ENCODE results near the gene ACTR8.

The ACTR8 gene

DNA sequence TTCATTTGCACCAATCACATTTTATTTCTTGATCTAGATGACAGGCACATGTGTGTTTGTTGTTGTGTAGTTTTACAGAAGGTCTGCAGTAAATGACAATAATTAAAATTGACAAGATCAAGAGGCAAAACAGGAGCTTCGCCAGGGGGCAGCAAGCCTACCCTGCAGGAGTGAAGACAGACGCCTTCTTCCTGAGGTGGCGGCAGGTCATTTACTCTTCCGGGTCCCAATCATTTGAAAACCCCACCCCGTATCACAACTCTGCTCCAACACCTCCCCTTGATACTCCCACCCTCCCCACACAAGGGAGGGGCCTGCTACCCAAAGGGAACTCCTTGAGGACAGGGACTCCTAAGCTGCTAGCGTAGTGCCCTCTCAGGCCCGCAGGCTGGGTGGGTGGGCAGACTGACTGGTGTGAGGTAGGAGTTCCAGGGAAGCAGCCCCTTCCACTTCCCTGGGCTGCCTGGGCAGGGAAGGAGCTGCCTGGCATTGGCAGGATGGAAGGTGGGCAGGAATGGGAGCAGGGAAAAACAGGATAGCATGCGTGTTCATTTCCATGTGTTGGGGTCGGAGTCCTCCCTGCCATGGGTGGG lies 48.8 kb downstream of the ACTR8 start:
- no peak for DNase-seq

- no peak for DNase-seq
Observed at GRCh38 chr3:53830944-53831343, 51.0 kb downstream of the ACTR8 start.

DNA sequence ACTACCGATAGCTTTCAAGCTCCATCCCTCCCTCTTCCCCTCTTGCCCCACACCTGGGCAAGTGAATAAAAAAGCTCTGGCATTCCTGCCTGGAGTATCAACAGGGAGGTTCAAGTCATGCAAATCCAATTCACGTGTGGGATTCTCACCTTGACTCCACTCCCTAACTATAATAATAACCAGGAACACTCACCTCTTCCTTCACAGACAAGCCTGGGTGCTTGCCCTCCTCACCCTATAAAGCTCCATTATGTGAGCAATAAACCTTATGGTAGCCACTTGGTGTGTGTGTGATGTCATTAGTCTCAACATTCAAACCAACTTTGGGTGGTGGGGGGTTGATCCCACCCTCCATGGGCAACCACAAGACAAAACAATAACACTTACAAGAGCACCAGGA lies 52.3 kb downstream of the ACTR8 start:
- DNase-seq, result no peak

DNA sequence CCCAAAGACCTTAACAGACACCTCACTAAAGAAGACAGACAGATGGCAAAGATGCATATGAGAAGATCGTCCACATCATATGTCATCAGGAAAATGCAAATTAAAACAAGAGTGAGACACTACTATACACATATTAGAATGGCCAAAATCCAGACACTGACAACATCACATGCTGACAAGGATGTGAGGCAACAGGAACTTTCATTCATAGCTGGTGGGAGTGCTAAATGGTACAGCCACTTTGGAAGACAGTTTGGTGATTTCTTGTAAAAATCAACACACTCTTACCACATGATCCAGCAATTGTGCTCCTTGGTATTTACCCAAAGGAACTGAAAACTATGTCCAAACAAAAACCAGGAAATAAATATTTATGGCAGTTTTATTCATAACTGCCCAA lies 53.4 kb downstream of the ACTR8 start:
- DNase-seq, result no peak

GRCh38 chr3:53826048-53826447 lies 55.9 kb downstream of the ACTR8 start:
- DNase-seq, result no peak

DNA sequence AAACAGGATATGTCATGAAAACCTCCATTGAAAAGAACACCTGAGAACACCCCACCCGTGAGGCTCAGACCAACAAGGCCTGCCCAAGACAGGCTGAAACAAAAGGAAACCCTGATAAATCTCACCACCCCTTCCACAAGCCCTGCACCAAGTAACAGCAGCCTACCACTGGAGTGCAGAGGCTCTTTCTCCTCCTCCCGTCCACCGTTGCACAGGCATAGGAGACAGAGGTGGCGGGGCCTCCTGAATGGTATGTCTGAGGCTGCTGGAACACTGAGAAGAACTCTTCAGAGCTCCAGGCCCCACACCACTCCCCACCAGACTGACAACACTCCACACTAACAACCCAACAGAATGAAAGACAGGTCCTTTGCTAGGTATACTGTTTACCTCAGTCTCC lies 57.2 kb downstream of the ACTR8 start:
- no peak for DNase-seq

GRCh38 chr3:53823956-53824657 lies 57.8 kb downstream of the ACTR8 start:
- no peak for DNase-seq

- DNase-seq, result no peak
Observed at GRCh38 chr3:53823026-53823955, 58.7 kb downstream of the ACTR8 start.

- no peak for DNase-seq
Observed at GRCh38 chr3:53822331-53822741, 59.6 kb downstream of the ACTR8 start.

- no peak for DNase-seq
Observed at GRCh38 chr3:53821631-53822121, 60.3 kb downstream of the ACTR8 start.

GRCh38 chr3:53820756-53821580 lies 61.0 kb downstream of the ACTR8 start:
- DNase-seq, result no peak

DNA sequence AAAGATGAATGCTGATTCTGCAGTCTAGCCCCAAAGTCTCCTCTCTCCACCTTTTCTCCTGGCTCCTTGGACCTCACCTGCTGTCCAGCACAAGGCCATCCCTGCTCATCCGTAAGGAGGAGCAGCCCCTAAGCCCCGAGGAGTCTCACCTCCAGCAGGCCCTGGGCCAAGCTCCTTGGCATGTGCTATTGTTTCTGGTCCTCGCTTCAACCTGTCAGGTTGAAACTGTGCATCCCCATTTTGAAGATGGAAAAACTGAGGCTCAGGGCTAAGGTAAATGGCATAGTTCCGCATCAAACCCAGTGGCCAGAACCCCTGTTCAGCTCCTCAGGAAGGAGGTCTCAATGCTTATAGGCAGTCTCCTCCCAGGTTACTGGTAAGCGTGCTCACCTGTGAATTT lies 61.9 kb downstream of the ACTR8 start:
- DNase-seq, result no peak

DNA sequence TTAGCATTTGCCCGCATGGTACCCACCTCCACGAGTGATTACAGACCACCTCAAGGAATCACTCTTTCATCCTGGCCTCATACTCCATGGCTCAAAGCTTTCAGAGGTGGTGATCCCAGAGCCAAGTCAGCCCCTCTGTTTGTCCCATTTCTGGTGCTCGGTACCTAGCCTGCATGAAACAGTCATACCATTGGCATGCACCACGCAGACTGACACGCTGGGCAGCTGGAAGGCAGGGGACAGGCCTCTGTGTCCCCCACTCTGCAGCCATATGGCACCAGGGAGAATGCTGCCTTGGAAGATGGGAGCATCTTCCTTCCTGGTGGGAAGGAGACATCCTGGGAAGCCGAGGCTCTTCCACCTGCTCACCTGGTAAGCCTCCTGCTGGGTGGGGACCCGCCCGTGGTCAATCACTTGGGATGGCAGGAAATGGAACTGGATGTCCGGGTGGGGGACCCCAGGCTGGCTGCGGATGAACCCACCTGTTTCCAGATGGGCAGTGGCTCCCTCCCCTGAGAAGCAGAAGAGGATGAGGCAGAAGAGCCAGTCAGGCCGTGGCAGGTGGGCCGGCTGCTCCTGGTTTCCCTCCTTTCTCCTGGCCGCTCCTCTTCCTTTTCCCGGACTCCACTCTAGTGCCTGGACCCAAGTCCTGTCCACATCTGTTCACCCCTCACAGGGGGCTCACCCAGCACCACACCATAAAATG lies 62.6 kb downstream of the ACTR8 start:
- no peak for DNase-seq

DNA sequence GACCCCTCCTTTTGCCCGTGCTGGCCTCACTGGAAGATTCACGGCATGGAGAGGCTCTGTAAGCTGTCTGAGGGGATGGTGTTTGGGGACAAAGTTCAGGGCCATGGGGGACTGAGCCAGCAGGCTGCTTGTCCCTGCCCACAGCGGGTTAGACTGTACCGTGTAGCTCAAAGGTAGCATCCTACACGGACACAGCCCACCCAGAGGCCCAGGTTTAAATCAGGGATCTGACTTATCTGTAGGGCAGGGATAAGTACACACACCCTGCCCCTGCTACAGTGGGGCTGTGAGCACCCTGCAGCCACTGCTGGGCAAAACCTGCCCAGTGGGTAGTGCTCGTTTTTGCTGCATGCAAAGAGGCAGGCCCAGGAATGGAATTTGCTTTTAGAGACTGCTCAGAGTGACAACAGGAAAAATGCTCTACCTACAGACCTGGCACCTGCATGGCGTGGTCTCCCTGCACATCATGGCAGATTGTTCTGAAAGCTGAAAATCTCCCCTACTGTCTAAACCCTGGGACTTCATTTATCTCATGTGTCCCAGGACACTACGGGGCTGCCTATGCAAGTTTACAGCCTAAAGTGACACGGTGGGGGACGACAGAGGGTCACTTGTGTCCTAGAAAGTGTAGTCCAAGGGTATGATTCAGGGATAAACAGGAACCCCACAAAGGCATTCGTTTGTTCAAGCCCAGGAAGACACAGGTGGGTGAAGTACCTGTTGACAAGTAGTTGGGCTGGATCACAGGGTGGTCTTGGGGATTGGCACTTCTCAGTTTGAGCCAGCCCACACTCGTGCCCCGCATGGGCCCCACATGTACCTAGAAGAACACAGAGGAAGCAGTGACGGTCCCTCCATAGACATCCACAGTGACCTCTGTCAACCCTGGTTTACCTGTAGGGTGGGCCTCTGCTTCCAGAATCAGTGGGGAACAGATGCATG lies 63.5 kb downstream of the ACTR8 start:
- DNase-seq, result no peak

DNA sequence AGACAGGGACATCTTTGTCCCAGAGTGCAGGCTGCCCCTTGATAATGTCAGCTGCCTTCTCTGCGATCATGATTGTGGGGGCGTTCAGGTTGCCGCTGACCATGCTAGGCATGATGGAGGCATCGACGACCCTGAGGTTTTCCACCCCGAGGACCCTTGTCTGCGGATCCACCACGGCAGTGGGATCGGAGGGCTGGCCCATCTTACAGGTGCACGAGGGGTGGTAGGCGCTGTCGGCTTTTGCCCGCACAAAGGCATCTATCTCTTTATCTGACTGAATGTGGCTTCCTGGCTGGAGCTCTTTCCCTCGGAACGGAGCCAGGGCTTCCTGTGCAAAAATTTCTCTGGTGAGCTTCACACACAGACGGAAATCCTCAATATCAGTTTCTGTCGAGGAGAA lies 64.1 kb downstream of the ACTR8 start:
- no peak for DNase-seq

GRCh38 chr3:53817211-53817610 lies 64.7 kb downstream of the ACTR8 start:
- no peak for DNase-seq

Data from activated CD4-positive, alpha-beta T cell treated with anti-CD3 and anti-CD28 coated beads, Interleukin-2, amount 50 U/mL, for 1 hour (primary cell).